ENCODE measurements around the gene ARHGEF7. TPM values are rescaled to one million over a fixed set of nuclear protein-coding genes. Genes with fewer than 3 reads are reported as not detected.

Gene ARHGEF7
- polyA plus RNA-seq, 2 donors: 13.5 to 16.0 TPM

DNA sequence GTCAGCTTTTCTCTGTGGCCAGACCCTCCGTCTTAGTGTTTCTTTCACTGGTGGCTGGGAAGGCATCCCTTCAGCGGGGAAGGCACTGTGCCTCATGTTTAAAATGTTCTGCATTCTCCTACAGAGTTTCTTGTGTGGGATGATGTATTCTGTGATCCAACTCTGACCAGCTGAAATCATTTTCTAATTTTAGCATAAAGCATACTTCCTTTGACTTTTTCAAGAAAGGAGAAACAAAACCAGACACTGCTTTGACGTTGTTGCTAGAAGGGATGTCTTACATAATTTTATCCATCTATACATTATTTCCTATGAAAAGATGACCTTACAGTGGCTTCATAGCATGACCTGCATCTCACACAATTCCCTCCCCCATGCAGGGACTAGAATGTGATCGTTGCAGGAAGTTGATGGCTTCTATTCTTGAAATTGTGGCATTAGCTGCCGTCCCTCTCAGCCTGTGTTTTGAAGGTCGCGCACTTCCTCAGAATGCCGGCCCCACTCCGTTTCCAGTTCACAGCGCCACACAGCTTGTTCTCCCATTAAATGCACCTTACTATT is 166.7 kb downstream of the ARHGEF7 start:
- Histone ChIP-seq H3K9me3 (ENCODE audit: control insufficient read depth in 2 of 2, insufficient read depth in 1 of 2, low read depth in 1 of 2, low read length in 1 of 2) (no peaks in the 10 kb centered on the region), H3K36me3 (ENCODE audit: control insufficient read depth in 2 of 2, insufficient read depth in 2 of 2, low read length in 1 of 2) (peaks cover 16 to 35% of the 10 kb centered on the region in 2 donors), H3K4me3 (ENCODE audit: low read depth in 1 of 2, low read length in 2 of 2) (no peak overlapping the region), H3K27ac (ENCODE audit: low read depth in 2 of 2, low read length in 1 of 2) (peak overlapping the region; percentile 52 to 81), H3K27me3 (ENCODE audit: control insufficient read depth in 1 of 2, insufficient read depth in 2 of 2, low read length in 2 of 2) (no peaks in the 10 kb centered on the region), H3K4me1 (ENCODE audit: control insufficient read depth in 2 of 2, insufficient read depth in 2 of 2, low read length in 1 of 2) (peaks cover 3 to 8% of the 10 kb centered on the region in 2 donors)
- WGBS, 2 donors: 36 to 48% methylated on average over 10 of the region's 10 CpGs

DNA sequence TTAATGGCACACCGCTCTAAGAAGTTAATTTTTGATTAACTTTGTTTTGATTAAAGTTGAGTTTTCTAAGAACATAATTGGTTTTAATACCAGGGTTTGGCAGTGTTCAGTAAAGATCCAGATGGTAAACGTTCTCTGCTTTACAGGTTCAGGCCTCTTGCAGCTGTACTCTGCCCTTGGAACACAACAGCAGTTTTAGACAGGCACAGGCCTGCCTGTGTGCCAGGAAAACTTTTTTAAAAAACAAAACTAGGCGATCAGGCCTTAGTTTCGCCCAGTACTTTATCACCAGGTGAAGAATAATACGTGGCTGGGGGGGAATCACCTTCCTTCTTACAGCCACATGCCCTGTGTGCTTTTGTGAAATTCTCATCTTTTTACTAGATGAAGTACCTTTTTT is 167.3 kb downstream of the ARHGEF7 start:
- no peaks in the 10 kb centered on the region for H3K9me3 ChIP-seq (ENCODE audit: control insufficient read depth in 2 of 2, insufficient read depth in 1 of 2, low read depth in 1 of 2, low read length in 1 of 2)
- H3K4me1 ChIP-seq (ENCODE audit: control insufficient read depth in 2 of 2, insufficient read depth in 2 of 2, low read length in 1 of 2): peaks cover 3 to 11% of the 10 kb centered on the region in 2 donors
- H3K27ac ChIP-seq (ENCODE audit: low read depth in 2 of 2, low read length in 1 of 2): peak overlapping the region in 1 of 2 donors; percentile 64
- 37 to 41% methylated on average over 5 of the region's 5 CpGs for WGBS, 2 donors
- H3K27me3 ChIP-seq (ENCODE audit: control insufficient read depth in 1 of 2, insufficient read depth in 2 of 2, low read length in 2 of 2): no peaks in the 10 kb centered on the region
- no peak overlapping the region for H3K4me3 ChIP-seq (ENCODE audit: low read depth in 1 of 2, low read length in 2 of 2)
- peaks cover 21 to 41% of the 10 kb centered on the region in 2 donors for H3K36me3 ChIP-seq (ENCODE audit: control insufficient read depth in 2 of 2, insufficient read depth in 2 of 2, low read length in 1 of 2)

DNA sequence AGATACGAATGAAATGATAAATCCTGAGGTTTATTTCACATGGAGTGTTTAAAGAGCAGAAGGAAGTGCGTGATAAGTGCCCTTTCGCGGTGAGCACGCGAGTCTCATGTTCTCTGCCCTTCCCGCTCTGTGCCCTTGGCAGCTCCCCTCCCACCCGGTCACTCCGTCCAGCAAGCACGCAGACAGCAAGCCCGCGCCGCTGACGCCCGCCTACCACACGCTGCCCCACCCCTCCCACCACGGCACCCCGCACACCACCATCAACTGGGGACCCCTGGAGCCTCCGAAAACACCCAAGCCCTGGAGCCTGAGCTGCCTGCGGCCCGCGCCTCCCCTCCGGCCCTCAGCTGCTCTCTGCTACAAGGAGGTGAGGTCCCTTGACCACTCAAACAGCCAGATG is 167.9 kb downstream of the ARHGEF7 start:
- Histone ChIP-seq H3K27ac (ENCODE audit: low read depth in 2 of 2, low read length in 1 of 2) (peak overlapping the region; percentile 54 to 64), H3K4me3 (ENCODE audit: low read depth in 1 of 2, low read length in 2 of 2) (no peak overlapping the region), H3K36me3 (ENCODE audit: control insufficient read depth in 2 of 2, insufficient read depth in 2 of 2, low read length in 1 of 2) (peaks cover 21 to 39% of the 10 kb centered on the region in 2 donors)

DNA sequence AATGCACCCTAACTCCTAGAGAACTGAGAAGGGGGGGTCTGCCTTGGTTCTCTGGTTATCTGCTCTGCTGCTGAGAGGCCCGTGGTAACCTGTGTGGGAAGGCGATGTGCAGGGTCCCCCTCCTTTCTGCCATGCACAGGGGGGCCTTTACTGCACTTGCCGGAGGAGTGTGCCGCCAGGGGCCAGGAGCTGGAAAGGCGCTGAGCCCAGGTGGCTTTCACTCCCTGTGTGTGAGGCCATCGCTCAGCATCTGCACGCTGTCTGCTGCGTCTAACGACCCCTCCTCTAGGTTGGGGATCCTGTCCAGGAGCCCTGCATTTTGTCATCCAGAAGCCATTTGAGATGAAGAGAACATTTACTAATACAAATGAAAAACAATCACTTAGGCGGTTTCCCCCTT is 168.3 kb downstream of the ARHGEF7 start:
- Histone ChIP-seq H3K4me1 (ENCODE audit: control insufficient read depth in 2 of 2, insufficient read depth in 2 of 2, low read length in 1 of 2) (peaks cover 3 to 11% of the 10 kb centered on the region in 2 donors), H3K27me3 (ENCODE audit: control insufficient read depth in 1 of 2, insufficient read depth in 2 of 2, low read length in 2 of 2) (no peaks in the 10 kb centered on the region), H3K9me3 (ENCODE audit: control insufficient read depth in 2 of 2, insufficient read depth in 1 of 2, low read depth in 1 of 2, low read length in 1 of 2) (no peaks in the 10 kb centered on the region), H3K4me3 (ENCODE audit: low read depth in 1 of 2, low read length in 2 of 2) (no peak overlapping the region), H3K36me3 (ENCODE audit: control insufficient read depth in 2 of 2, insufficient read depth in 2 of 2, low read length in 1 of 2) (peaks cover 23 to 43% of the 10 kb centered on the region in 2 donors), H3K27ac (ENCODE audit: low read depth in 2 of 2, low read length in 1 of 2) (no peak overlapping the region)
- WGBS, 2 donors: 94% methylated on average over 10 of the region's 10 CpGs

More for the DNA sequence above, 167.9 kb downstream of the ARHGEF7 start:
- WGBS, 2 donors: 89 to 91% methylated on average over 23 of the region's 23 CpGs
- peaks cover 3 to 11% of the 10 kb centered on the region in 2 donors for H3K4me1 ChIP-seq (ENCODE audit: control insufficient read depth in 2 of 2, insufficient read depth in 2 of 2, low read length in 1 of 2)
- H3K27me3 ChIP-seq (ENCODE audit: control insufficient read depth in 1 of 2, insufficient read depth in 2 of 2, low read length in 2 of 2): no peaks in the 10 kb centered on the region
- no peaks in the 10 kb centered on the region for H3K9me3 ChIP-seq (ENCODE audit: control insufficient read depth in 2 of 2, insufficient read depth in 1 of 2, low read depth in 1 of 2, low read length in 1 of 2)

- 85 to 88% methylated on average over 9 of the region's 9 CpGs for WGBS, 2 donors
- Histone ChIP-seq H3K27me3 (ENCODE audit: control insufficient read depth in 1 of 2, insufficient read depth in 2 of 2, low read length in 2 of 2) (no peaks in the 10 kb centered on the region), H3K9me3 (ENCODE audit: control insufficient read depth in 2 of 2, insufficient read depth in 1 of 2, low read depth in 1 of 2, low read length in 1 of 2) (no peaks in the 10 kb centered on the region), H3K4me3 (ENCODE audit: low read depth in 1 of 2, low read length in 2 of 2) (no peak overlapping the region), H3K36me3 (ENCODE audit: control insufficient read depth in 2 of 2, insufficient read depth in 2 of 2, low read length in 1 of 2) (peaks cover 20 to 43% of the 10 kb centered on the region in 2 donors), H3K4me1 (ENCODE audit: control insufficient read depth in 2 of 2, insufficient read depth in 2 of 2, low read length in 1 of 2) (peaks cover 3 to 11% of the 10 kb centered on the region in 2 donors), H3K27ac (ENCODE audit: low read depth in 2 of 2, low read length in 1 of 2) (no peak overlapping the region)
Measured at GRCh38 chr13:111283991-111284390, 168.9 kb downstream of the ARHGEF7 start.

DNA sequence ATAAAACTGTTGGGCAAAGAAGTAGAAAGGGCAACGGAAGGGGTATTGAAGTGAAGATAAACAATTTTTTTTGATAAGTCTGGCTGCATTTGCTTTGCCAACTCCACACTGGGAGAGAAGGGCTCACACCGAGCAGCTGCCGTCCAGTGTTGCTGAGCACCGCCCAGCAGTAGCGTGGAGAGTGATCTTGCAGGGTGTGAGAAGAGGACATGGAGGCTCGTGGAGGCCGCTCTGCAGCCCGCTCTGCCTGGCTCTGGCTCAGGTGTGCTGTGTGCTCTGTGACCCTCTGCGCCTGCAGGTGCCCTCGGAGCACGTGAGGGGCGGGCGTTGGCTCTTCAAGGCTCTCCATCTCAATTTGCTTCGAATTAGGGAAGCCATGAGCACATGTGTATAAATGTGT is 169.5 kb downstream of the ARHGEF7 start:
- no peaks in the 10 kb centered on the region for H3K27me3 ChIP-seq (ENCODE audit: control insufficient read depth in 1 of 2, insufficient read depth in 2 of 2, low read length in 2 of 2)
- no peaks in the 10 kb centered on the region for H3K9me3 ChIP-seq (ENCODE audit: control insufficient read depth in 2 of 2, insufficient read depth in 1 of 2, low read depth in 1 of 2, low read length in 1 of 2)
- H3K4me3 ChIP-seq (ENCODE audit: low read depth in 1 of 2, low read length in 2 of 2): no peak overlapping the region
- 86 to 92% methylated on average over 14 of the region's 14 CpGs for WGBS, 2 donors
- peaks cover 20 to 48% of the 10 kb centered on the region in 2 donors for H3K36me3 ChIP-seq (ENCODE audit: control insufficient read depth in 2 of 2, insufficient read depth in 2 of 2, low read length in 1 of 2)
- H3K27ac ChIP-seq (ENCODE audit: low read depth in 2 of 2, low read length in 1 of 2): no peak overlapping the region
- peaks cover 3 to 11% of the 10 kb centered on the region in 2 donors for H3K4me1 ChIP-seq (ENCODE audit: control insufficient read depth in 2 of 2, insufficient read depth in 2 of 2, low read length in 1 of 2)

DNA sequence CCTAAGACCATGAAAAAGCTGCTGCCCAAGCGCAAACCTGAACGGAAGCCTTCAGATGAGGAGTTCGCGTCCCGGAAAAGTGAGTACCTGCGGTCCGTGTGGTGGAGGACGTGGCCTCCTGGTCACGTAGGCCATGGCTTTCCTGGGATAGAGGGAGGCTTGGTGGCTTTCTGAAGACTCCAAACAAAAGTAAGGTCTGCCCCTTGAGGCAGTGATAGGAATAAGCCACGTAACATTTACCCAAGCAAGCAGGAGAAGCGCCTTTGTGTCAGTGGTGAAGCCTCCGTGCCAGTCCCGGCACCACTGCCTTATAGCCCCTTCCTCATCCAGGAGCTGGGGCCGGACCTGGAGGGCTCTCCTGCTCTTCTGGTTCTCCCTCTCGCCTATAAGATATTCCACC is 171.1 kb downstream of the ARHGEF7 start:
- Histone ChIP-seq H3K4me3 (ENCODE audit: low read depth in 1 of 2, low read length in 2 of 2) (no peak overlapping the region), H3K27me3 (ENCODE audit: control insufficient read depth in 1 of 2, insufficient read depth in 2 of 2, low read length in 2 of 2) (no peaks in the 10 kb centered on the region), H3K9me3 (ENCODE audit: control insufficient read depth in 2 of 2, insufficient read depth in 1 of 2, low read depth in 1 of 2, low read length in 1 of 2) (no peaks in the 10 kb centered on the region), H3K4me1 (ENCODE audit: control insufficient read depth in 2 of 2, insufficient read depth in 2 of 2, low read length in 1 of 2) (peaks cover 3 to 11% of the 10 kb centered on the region in 2 donors), H3K27ac (ENCODE audit: low read depth in 2 of 2, low read length in 1 of 2) (no peak overlapping the region), H3K36me3 (ENCODE audit: control insufficient read depth in 2 of 2, insufficient read depth in 2 of 2, low read length in 1 of 2) (peaks cover 16 to 47% of the 10 kb centered on the region in 2 donors)
- WGBS, 2 donors: 88% methylated on average over 15 of the region's 15 CpGs

DNA sequence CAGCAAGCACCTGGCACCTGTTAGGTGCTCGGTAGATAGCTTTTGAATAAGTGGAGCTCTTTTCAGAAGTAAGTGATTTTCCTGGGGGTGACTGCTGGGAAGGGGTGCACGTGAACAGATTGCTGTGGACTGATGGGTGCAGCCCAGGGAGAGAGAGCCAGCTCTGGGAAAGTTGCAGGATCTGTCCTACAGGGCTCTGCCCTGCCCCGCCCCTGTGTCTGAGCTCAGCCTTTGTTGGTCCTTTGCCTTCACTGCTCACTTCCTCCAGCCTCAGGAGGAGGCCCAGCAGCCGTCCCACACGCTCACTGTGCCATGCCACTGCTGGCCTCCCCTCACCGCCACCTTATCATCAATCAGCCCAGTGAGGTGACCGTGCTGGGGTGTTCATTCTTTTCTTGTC is 171.6 kb downstream of the ARHGEF7 start:
- Histone ChIP-seq H3K36me3 (ENCODE audit: control insufficient read depth in 2 of 2, insufficient read depth in 2 of 2, low read length in 1 of 2) (peaks cover 16 to 49% of the 10 kb centered on the region in 2 donors), H3K9me3 (ENCODE audit: control insufficient read depth in 2 of 2, insufficient read depth in 1 of 2, low read depth in 1 of 2, low read length in 1 of 2) (no peaks in the 10 kb centered on the region), H3K4me1 (ENCODE audit: control insufficient read depth in 2 of 2, insufficient read depth in 2 of 2, low read length in 1 of 2) (peaks cover 3 to 11% of the 10 kb centered on the region in 2 donors), H3K4me3 (ENCODE audit: low read depth in 1 of 2, low read length in 2 of 2) (no peak overlapping the region), H3K27ac (ENCODE audit: low read depth in 2 of 2, low read length in 1 of 2) (no peak overlapping the region), H3K27me3 (ENCODE audit: control insufficient read depth in 1 of 2, insufficient read depth in 2 of 2, low read length in 2 of 2) (no peaks in the 10 kb centered on the region)
- WGBS, 2 donors: 81 to 91% methylated on average over 6 to 7 of the region's 7 CpGs

- H3K27me3 ChIP-seq (ENCODE audit: control insufficient read depth in 1 of 2, insufficient read depth in 2 of 2, low read length in 2 of 2): no peaks in the 10 kb centered on the region
- no peak overlapping the region for H3K4me3 ChIP-seq (ENCODE audit: low read depth in 1 of 2, low read length in 2 of 2)
- peaks cover 3 to 9% of the 10 kb centered on the region in 2 donors for H3K4me1 ChIP-seq (ENCODE audit: control insufficient read depth in 2 of 2, insufficient read depth in 2 of 2, low read length in 1 of 2)
- WGBS, 2 donors: 96% methylated on average over 8 of the region's 8 CpGs
- no peak overlapping the region for H3K27ac ChIP-seq (ENCODE audit: low read depth in 2 of 2, low read length in 1 of 2)
- H3K36me3 ChIP-seq (ENCODE audit: control insufficient read depth in 2 of 2, insufficient read depth in 2 of 2, low read length in 1 of 2): peaks cover 18 to 52% of the 10 kb centered on the region in 2 donors
- H3K9me3 ChIP-seq (ENCODE audit: control insufficient read depth in 2 of 2, insufficient read depth in 1 of 2, low read depth in 1 of 2, low read length in 1 of 2): no peaks in the 10 kb centered on the region
Measured at GRCh38 chr13:111287201-111287600, 172.1 kb downstream of the ARHGEF7 start.

DNA sequence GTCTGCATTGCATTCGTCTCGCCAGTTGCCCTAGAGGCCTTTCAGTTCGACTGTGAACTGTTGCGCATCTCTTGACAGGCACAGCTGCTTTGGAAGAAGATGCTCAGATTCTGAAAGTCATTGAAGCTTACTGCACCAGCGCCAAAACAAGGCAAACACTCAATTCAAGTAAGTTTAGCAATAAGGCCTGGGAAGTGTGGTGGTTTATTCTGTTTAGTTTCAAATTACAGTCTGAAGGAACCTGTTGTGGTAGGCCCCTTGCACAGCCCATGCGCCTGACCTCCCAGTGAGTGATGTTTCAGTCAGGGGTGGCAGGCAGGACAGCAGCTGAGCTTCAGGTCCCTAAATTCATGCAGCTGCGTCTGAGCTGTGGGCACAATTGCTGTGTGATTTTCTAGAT is 173.2 kb downstream of the ARHGEF7 start:
- Histone ChIP-seq H3K4me1 (ENCODE audit: control insufficient read depth in 2 of 2, insufficient read depth in 2 of 2, low read length in 1 of 2) (peaks cover 2 to 5% of the 10 kb centered on the region in 2 donors), H3K9me3 (ENCODE audit: control insufficient read depth in 2 of 2, insufficient read depth in 1 of 2, low read depth in 1 of 2, low read length in 1 of 2) (no peaks in the 10 kb centered on the region), H3K36me3 (ENCODE audit: control insufficient read depth in 2 of 2, insufficient read depth in 2 of 2, low read length in 1 of 2) (peaks cover 24 to 54% of the 10 kb centered on the region in 2 donors), H3K27ac (ENCODE audit: low read depth in 2 of 2, low read length in 1 of 2) (no peak overlapping the region), H3K4me3 (ENCODE audit: low read depth in 1 of 2, low read length in 2 of 2) (no peak overlapping the region), H3K27me3 (ENCODE audit: control insufficient read depth in 1 of 2, insufficient read depth in 2 of 2, low read length in 2 of 2) (no peaks in the 10 kb centered on the region)
- WGBS, 2 donors: 86 to 92% methylated on average over 7 of the region's 7 CpGs

All from esophagus (tissue), 2 donors.